MM.1S (cell line): ENCODE results near the gene NPR2.

Experiments
- DNase-seq: peaks from one replicate; pipeline ENCODE4 v3.0.0-alpha.2; 2015
- H2AFZ ChIP-seq: fragments of 300-600 bp; sonication (generic); 2 replicates; pipeline ENCODE4 v1.6.0; 2016; ENCODE audit warnings: antibody characterized with exemption, low read length
- H3F3A ChIP-seq: fragments of 300-600 bp; sonication (generic); 2 replicates; pipeline ENCODE4 v1.6.1; 2016; ENCODE audit warnings: mild to moderate bottlenecking, antibody characterized with exemption, low read length, moderate library complexity, mixed read lengths; ENCODE audit not compliant: insufficient read depth
- H3K27ac ChIP-seq: fragments of 300-600 bp; sonication (generic); 2 replicates; pipeline ENCODE4 v1.5.1; 2016; ENCODE audit warnings: mild to moderate bottlenecking, low read length
- H3K27me3 ChIP-seq: fragments of 300-600 bp; sonication (generic); replicated peaks from 2 replicates; pipeline ENCODE4 v1.6.0; 2016; ENCODE audit warnings: low read length; ENCODE audit not compliant: insufficient read depth
- H3K36me3 ChIP-seq: fragments of 300-600 bp; sonication (generic); replicated peaks from 2 replicates; pipeline ENCODE4 v1.6.1; 2016; ENCODE audit warnings: mild to moderate bottlenecking, low read length, mixed read lengths; ENCODE audit not compliant: insufficient read depth
- H3K4me1 ChIP-seq: fragments of 300-600 bp; sonication (generic); 2 replicates; pipeline ENCODE4 v1.6.1; 2016; ENCODE audit warnings: low read length, mixed read lengths
- H3K4me2 ChIP-seq: fragments of 300-600 bp; sonication (generic); 2 replicates; pipeline ENCODE4 v1.6.0; 2016; ENCODE audit warnings: low read depth, low read length
- H3K4me3 ChIP-seq: fragments of 300-600 bp; sonication (generic); 2 replicates; pipeline ENCODE4 v1.5.1; 2016; ENCODE audit warnings: low read length, mixed read lengths
- H3K79me2 ChIP-seq: fragments of 300-600 bp; sonication (generic); 2 replicates; pipeline ENCODE4 v1.6.1; 2016; ENCODE audit warnings: mixed run types, low read length, mixed read lengths
- H3K9ac ChIP-seq: fragments of 300-600 bp; sonication (generic); 2 replicates; pipeline ENCODE4 v1.6.1; 2016; ENCODE audit warnings: low read length, mixed read lengths
- H3K9me2 ChIP-seq: fragments of 300-600 bp; sonication (generic); replicated peaks from 2 replicates; pipeline ENCODE4 v1.6.1; 2016; ENCODE audit warnings: mild to moderate bottlenecking, low read length, mixed read lengths; ENCODE audit not compliant: insufficient read depth
- H3K9me3 ChIP-seq: fragments of 300-600 bp; sonication (generic); replicated peaks from 2 replicates; pipeline ENCODE4 v1.6.1; 2016; ENCODE audit warnings: mild to moderate bottlenecking, low read length, mixed read lengths; ENCODE audit not compliant: insufficient read depth
- H4K20me1 ChIP-seq: fragments of 300-600 bp; sonication (generic); 2 replicates; pipeline ENCODE4 v1.6.1; 2016; ENCODE audit warnings: mild to moderate bottlenecking, low read length, moderate library complexity, mixed read lengths; ENCODE audit not compliant: insufficient read depth
- CTCF ChIP-seq: fragments of 300-600 bp; sonication (generic); IDR thresholded peaks from 2 replicates; pipeline ENCODE4 v1.5.1; 2016; ENCODE audit warnings: antibody characterized with exemption, low read length, mixed read lengths
- EZH2 ChIP-seq: fragments of 300-600 bp; sonication (generic); optimal IDR thresholded peaks from 2 replicates; pipeline ENCODE3; 2017; ENCODE audit warnings: low read depth, mild to moderate bottlenecking, antibody characterized with exemption, low read length, mixed read lengths
- EZH2phosphoT487 ChIP-seq: fragments of 300-600 bp; sonication (generic); IDR thresholded peaks from 2 replicates; pipeline ENCODE4 v1.6.1; 2018; ENCODE audit warnings: antibody characterized with exemption, low read length

NPR2 gene

GRCh38 chr9:35836595-35836994 is 45.2 kb downstream of the NPR2 start:
- no peak overlapping the region for H3K9ac ChIP-seq
- no peaks in the 10 kb centered on the region for H3K36me3 ChIP-seq
- no peaks in the 10 kb centered on the region for H3K79me2 ChIP-seq
- H3K4me1 ChIP-seq, result peaks cover 28% of the 10 kb centered on the region
- TF ChIP-seq EZH2phosphoT487 (no peak), EZH2 (no peak), CTCF (no peak)
- no peak overlapping the region for H2AFZ ChIP-seq
- H3K4me2 ChIP-seq, result no peak overlapping the region
- DNase-seq, result no peak
- no peak overlapping the region for H3K4me3 ChIP-seq
- no peaks in the 10 kb centered on the region for H3K9me2 ChIP-seq
- peaks cover 10% of the 10 kb centered on the region for H3F3A ChIP-seq
- no peaks in the 10 kb centered on the region for H3K27me3 ChIP-seq
- H3K9me3 ChIP-seq, result no peaks in the 10 kb centered on the region
- no peaks in the 10 kb centered on the region for H4K20me1 ChIP-seq
- no peak overlapping the region for H3K27ac ChIP-seq

GRCh38 chr9:35839926-35840325 is 48.5 kb downstream of the NPR2 start:
- Histone ChIP-seq H2AFZ (no peak overlapping the region), H3K79me2 (no peaks in the 10 kb centered on the region), H3K36me3 (no peaks in the 10 kb centered on the region), H4K20me1 (no peaks in the 10 kb centered on the region), H3K9ac (no peak overlapping the region), H3K9me2 (no peaks in the 10 kb centered on the region), H3K9me3 (no peaks in the 10 kb centered on the region), H3K27me3 (no peaks in the 10 kb centered on the region), H3K27ac (no peak overlapping the region), H3K4me3 (no peak overlapping the region), H3K4me2 (no peak overlapping the region), H3K4me1 (peaks cover 34% of the 10 kb centered on the region), H3F3A (peaks cover 5% of the 10 kb centered on the region; the same call in 1 of the 2 replicates)
- DNase-seq, result no peak
- no peak for TF ChIP-seq CTCF
- no peak for TF ChIP-seq EZH2
- TF ChIP-seq EZH2phosphoT487, result no peak

- Histone ChIP-seq H3K27me3 (no peaks in the 10 kb centered on the region), H3K9ac (no peak overlapping the region), H3K4me2 (no peak overlapping the region), H3K4me3 (no peak overlapping the region), H3K27ac (no peak overlapping the region), H3K4me1 (peaks cover 40% of the 10 kb centered on the region), H3K36me3 (no peaks in the 10 kb centered on the region), H2AFZ (no peak overlapping the region), H3K9me3 (no peaks in the 10 kb centered on the region), H3F3A (peaks cover 7% of the 10 kb centered on the region; the same call in 1 of the 2 replicates), H3K79me2 (no peaks in the 10 kb centered on the region), H3K9me2 (no peaks in the 10 kb centered on the region), H4K20me1 (no peaks in the 10 kb centered on the region)
- TF ChIP-seq CTCF (no peak), EZH2phosphoT487 (no peak), EZH2 (no peak)
- DNase-seq, result no peak
Measured at GRCh38 chr9:35840881-35841644, 49.7 kb downstream of the NPR2 start.
